GM12872 (cell line): ENCODE data around the gene ANTXR1.

Experiments
- CTCF ChIP-seq: IDR thresholded peaks from 3 replicates; pipeline ENCODE4 v1.5.1; 2011; ENCODE audit warnings: low read depth, mild to moderate bottlenecking, low read length, moderate library complexity; ENCODE audit not compliant: insufficient read depth

ANTXR1 gene

GRCh38 chr2:69054431-69054830 lies 41.5 kb downstream of the ANTXR1 start:
- no peak for TF ChIP-seq CTCF

- TF ChIP-seq CTCF, result no peak
These were observed 42.9 kb downstream of the ANTXR1 start for GRCh38 chr2:69055688-69056470.

- no peak for TF ChIP-seq CTCF
These were observed 44.7 kb downstream of the ANTXR1 start for GRCh38 chr2:69057660-69058059.

GRCh38 chr2:69059731-69060290 lies 46.8 kb downstream of the ANTXR1 start:
- TF ChIP-seq CTCF, result no peak

- TF ChIP-seq CTCF, result no peak
These were observed 48.0 kb downstream of the ANTXR1 start for GRCh38 chr2:69060938-69061501.

- no peak for TF ChIP-seq CTCF
These were observed 48.5 kb downstream of the ANTXR1 start for GRCh38 chr2:69061525-69061924.

GRCh38 chr2:69062307-69062962 lies 49.5 kb downstream of the ANTXR1 start:
- no peak for TF ChIP-seq CTCF
